H1 (cell line): ENCODE results near the gene SERGEF. TPM values are rescaled to one million over a fixed set of nuclear protein-coding genes. Genes with fewer than 3 reads are reported as not detected.

Experiments used
- CHD7 ChIP-seq: fragments of 300-600 bp; sonication (generic); IDR thresholded peaks from 2 replicates; pipeline ENCODE4 v1.7.1; 2012; ENCODE audit warnings: low read length, moderate library complexity, mild to moderate bottlenecking, inconsistent platforms; ENCODE audit not compliant: insufficient replicate concordance
- EP300 ChIP-seq, 2 experiments: IDR thresholded peaks; 1 replicate in 1 of 2; 2 replicates in 1 of 2; pipeline ENCODE4 v1.6.1; 2011 to 2012; ENCODE audit warnings: low read depth in 2 of 2, low read length in 2 of 2, mild to moderate bottlenecking in 2 of 2, borderline replicate concordance in 1 of 2, inconsistent platforms in 1 of 2, moderate library complexity in 1 of 2
- HDAC6 ChIP-seq: IDR thresholded peaks from one replicate; pipeline ENCODE4 v1.7.1; 2012; ENCODE audit warnings: low read depth, mild to moderate bottlenecking, inconsistent platforms, low read length, moderate library complexity
- RAD21 ChIP-seq, 2 experiments: IDR thresholded peaks in 1 of 2; conservative IDR thresholded peaks in 1 of 2; 2 replicates each; pipeline ENCODE4 v1.6.1; 2011; ENCODE audit warnings: low read depth in 2 of 2, low read length in 2 of 2, improper control_type of control experiment in 1 of 2, inconsistent platforms in 1 of 2, mild to moderate bottlenecking in 1 of 2, moderate library complexity in 1 of 2
- SAP30 ChIP-seq: fragments of 300-600 bp; sonication (generic); IDR thresholded peaks from 2 replicates; pipeline ENCODE4 v1.7.1; 2012; ENCODE audit warnings: low read length, moderate library complexity, mild to moderate bottlenecking, inconsistent platforms; ENCODE audit not compliant: insufficient read depth, insufficient replicate concordance
- SP2 ChIP-seq: IDR thresholded peaks from 2 replicates; pipeline ENCODE4 v1.6.1; 2012; ENCODE audit warnings: mild to moderate bottlenecking, low read length, inconsistent platforms
- polyA plus RNA-seq, 7 experiments: library from polyadenylated mRNA; depleted of rRNA in 3 of 7; stranded (reverse) in 5 of 7; unstranded in 2 of 7; fragments of >200 nt in 5 of 7; fragments of 200-250 nt in 2 of 7; gene quantifications; 1 replicate in 5 of 7; 2 replicates in 1 of 7; 4 replicates in 1 of 7; pipeline versions ENCODE4 v1.2.1 to v1.2.3, GENCODE V29; 2011 to 2013; ENCODE audit warnings: missing spikeins in 2 of 7, mixed read lengths in 2 of 7
- total RNA-seq: library from RNA; stranded (reverse); fragmentation: NEBNext Ultra II Directional; extraction: Animal tissue kit (Norgen Biotek cat#: 25700); gene quantifications from 2 replicates; pipeline ENCODE4 v1.2.1, GENCODE V29; 2021

The SERGEF gene
- total and polyA plus RNA-seq, 2 of the 8 experiments (the other 6 are each of a cell fraction or from before 2014, with no cell fraction given), result 16.6 to 28.8 TPM

- no peak for TF ChIP-seq CHD7
- TF ChIP-seq RAD21 (IDR thresholded peaks at IDR 0.05 in 1 of 2, conservative IDR thresholded peaks at IDR 0.05 in 1 of 2; ENCODE audit: low read depth in 2 of 2, low read length in 2 of 2), result no peak
- no peak for TF ChIP-seq HDAC6
- no peak for TF ChIP-seq SP2
- TF ChIP-seq SAP30, result no peak
- TF ChIP-seq EP300 (IDR thresholded peaks at IDR 0.05; ENCODE audit: borderline replicate concordance in 1 of 2, low read depth in 2 of 2, low read length in 2 of 2), result no peak
Observed at GRCh38 chr11:17952487-17952886, 60.4 kb downstream of the SERGEF start (continued).
